Psoas muscle (tissue), 8 donors: ENCODE data around the gene SLC13A5. TPM values are rescaled to one million over a fixed set of nuclear protein-coding genes. Genes with fewer than 3 reads are reported as not detected.

Experiments
- ATAC-seq, 4 donors: fragments of 200-7000 bp; cut with Tn5 transposase; one replicate each; pipeline ENCODE4 v1.9.1; 2020; ENCODE audit warnings: moderate library complexity in 3 of 4, mild to moderate bottlenecking in 2 of 4
- DNase-seq, 2 donors: peaks; one replicate each; pipeline ENCODE4 v3.0.0-alpha.2; 2020
- H3K27ac ChIP-seq: fragments of 200-600 bp; one replicate; pipeline ENCODE4 v1.8.0; 2022
- H3K27me3 ChIP-seq, 3 donors: fragments of 200-600 bp in 1 of 3; one replicate each; pipeline versions ENCODE4 v1.6.1 to v1.8.0; 2013 to 2022; ENCODE audit warnings: low read length in 2 of 3, mild to moderate bottlenecking in 2 of 3, moderate library complexity in 1 of 3; ENCODE audit not compliant: insufficient read depth in 3 of 3
- H3K36me3 ChIP-seq, 2 donors: fragments of 200-600 bp in 1 of 2; one replicate each; pipeline versions ENCODE4 v1.6.1 to v1.8.0; 2013 to 2022; ENCODE audit warnings: low read depth in 1 of 2, mild to moderate bottlenecking in 1 of 2, moderate library complexity in 1 of 2; ENCODE audit not compliant: insufficient read depth in 1 of 2
- H3K4me1 ChIP-seq: fragments of 200-600 bp; one replicate; pipeline ENCODE4 v1.8.0; 2022
- H3K4me3 ChIP-seq: fragments of 200-600 bp; one replicate; pipeline ENCODE4 v1.8.0; 2022; ENCODE audit warnings: mild to moderate bottlenecking
- H3K9me3 ChIP-seq: fragments of 200-600 bp; one replicate; pipeline ENCODE4 v1.8.0; 2022
- WGBS, 3 donors: extraction: QIAGEN DNeasy Blood & Tissue Kit; methylation state at CpG; one replicate each; pipeline versions ENCODE4 v1.1.6 to v1.1.7; 2013; 5-methylcytosine and 5-hydroxymethylcytosine counted together
- intact Hi-C, 2 donors: fragments of 100-400 bp; cut with DNase I; formaldehyde crosslinking; loops; one replicate each; pipeline versions ENCODE4 v1.11.0 to v1.14.2; 2022
- polyA plus RNA-seq, 3 donors: library from polyadenylated mRNA; stranded (reverse); fragments of 200-250 nt; gene quantifications; one replicate each; pipeline ENCODE4 v1.2.3, GENCODE V29; 2013
- total RNA-seq, 4 donors: library from RNA; stranded (reverse); fragmentation: NEBNext Ultra II Directional in 2 of 4; extraction: Animal tissue kit (Norgen Biotek cat#: 25700) in 2 of 4; gene quantifications; one replicate each; pipeline versions ENCODE4 v1.2.1 to v1.2.4, GENCODE V29; 2021 to 2023
- TF ChIP-seq, protein P1 (sequence below): fragments of 200-600 bp; IDR thresholded peaks from one replicate; pipeline ENCODE4 v1.8.0; 2022; ENCODE audit warnings: antibody characterized with exemption
- donor health status: healthy with polysubstance abuse.
- donor health status: DM: no; HTN: no; CAD: no; lungs with moderate emphysema.
- donor health status: Bipolar disorder and iron deficiency.
- donor health status: healthy.
- donor health status: DM: yes; HTN: yes; CAD: no.
- donor health status: DM: no; HTN: no; CAD: no.
- donor health status: DM: no; HTN: no; CAD: no.
- donor health status: DM: yes; HTN: yes; CAD: no.

SLC13A5 gene
- total and polyA plus RNA-seq, 7 donors: 0.01 to 0.17 (median 0.03) TPM; not detected in 4

- Histone ChIP-seq H3K36me3 (no peaks in the 10 kb centered on the region), H3K27me3 (peaks cover 0 to 50% (median 11%) of the 10 kb centered on the region in 3 donors), H3K4me3 (no peak overlapping the region), H3K9me3 (no peaks in the 10 kb centered on the region), H3K4me1 (no peaks in the 10 kb centered on the region), H3K27ac (no peak overlapping the region)
- ATAC-seq: no peak
- 81 to 88% (median 86%) methylated on average over 11 of the region's 11 CpGs for WGBS, 3 donors
- intact Hi-C loops: no loop called here
- DNase-seq: no peak
- TF ChIP-seq, protein P1, sequence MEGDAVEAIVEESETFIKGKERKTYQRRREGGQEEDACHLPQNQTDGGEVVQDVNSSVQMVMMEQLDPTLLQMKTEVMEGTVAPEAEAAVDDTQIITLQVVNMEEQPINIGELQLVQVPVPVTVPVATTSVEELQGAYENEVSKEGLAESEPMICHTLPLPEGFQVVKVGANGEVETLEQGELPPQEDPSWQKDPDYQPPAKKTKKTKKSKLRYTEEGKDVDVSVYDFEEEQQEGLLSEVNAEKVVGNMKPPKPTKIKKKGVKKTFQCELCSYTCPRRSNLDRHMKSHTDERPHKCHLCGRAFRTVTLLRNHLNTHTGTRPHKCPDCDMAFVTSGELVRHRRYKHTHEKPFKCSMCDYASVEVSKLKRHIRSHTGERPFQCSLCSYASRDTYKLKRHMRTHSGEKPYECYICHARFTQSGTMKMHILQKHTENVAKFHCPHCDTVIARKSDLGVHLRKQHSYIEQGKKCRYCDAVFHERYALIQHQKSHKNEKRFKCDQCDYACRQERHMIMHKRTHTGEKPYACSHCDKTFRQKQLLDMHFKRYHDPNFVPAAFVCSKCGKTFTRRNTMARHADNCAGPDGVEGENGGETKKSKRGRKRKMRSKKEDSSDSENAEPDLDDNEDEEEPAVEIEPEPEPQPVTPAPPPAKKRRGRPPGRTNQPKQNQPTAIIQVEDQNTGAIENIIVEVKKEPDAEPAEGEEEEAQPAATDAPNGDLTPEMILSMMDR: no peak
These were observed 2.9 kb downstream of the SLC13A5 start for GRCh38 chr17:6710317-6710716.

DNA sequence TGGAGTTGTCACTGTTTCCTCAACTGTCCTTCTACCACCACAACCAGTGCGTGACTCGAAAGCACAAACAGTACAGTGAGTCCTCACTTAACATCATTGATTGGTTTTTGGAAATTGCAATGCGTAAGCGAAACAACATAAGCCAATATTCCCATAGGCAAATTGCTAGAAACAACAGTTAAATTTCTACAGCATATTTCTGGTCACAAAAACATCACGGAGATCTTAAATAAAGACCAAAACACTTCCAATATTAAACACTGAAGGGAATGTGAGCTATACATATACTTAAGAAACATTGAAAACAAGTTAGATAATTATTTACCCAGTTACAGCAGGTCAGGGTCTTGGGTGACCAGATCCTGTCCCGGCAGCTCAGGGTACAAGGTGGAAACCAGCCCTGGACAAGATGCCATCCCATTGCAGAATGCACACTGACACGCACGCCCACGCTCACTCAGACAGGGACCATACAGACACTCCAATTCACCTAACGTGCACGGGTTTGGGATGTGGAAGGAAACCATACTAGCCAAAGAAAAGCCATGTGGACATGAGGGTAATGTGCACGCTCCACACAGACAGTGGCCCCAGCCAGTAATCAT, 4.7 kb downstream of the SLC13A5 start:
- DNase-seq (no peak), ATAC-seq (no peak)
- TF ChIP-seq, protein P1: no peak
- Histone ChIP-seq H3K27ac (no peak overlapping the region), H3K4me1 (no peaks in the 10 kb centered on the region), H3K9me3 (no peaks in the 10 kb centered on the region), H3K4me3 (no peak overlapping the region), H3K27me3 (peaks cover 0 to 36% (median 9%) of the 10 kb centered on the region in 3 donors), H3K36me3 (no peaks in the 10 kb centered on the region)
- 76 to 92% (median 91%) methylated on average over 12 of the region's 12 CpGs for WGBS, 3 donors
- intact Hi-C loops: no loop called here

- WGBS, 3 donors: 66 to 69% (median 66%) methylated on average over 8 of the region's 8 CpGs
- DNase-seq (no peak), ATAC-seq (no peak)
- Histone ChIP-seq H3K9me3 (no peaks in the 10 kb centered on the region), H3K27me3 (peaks cover 0 to 21% (median 3%) of the 10 kb centered on the region in 3 donors), H3K4me3 (no peak overlapping the region), H3K4me1 (no peaks in the 10 kb centered on the region), H3K36me3 (no peaks in the 10 kb centered on the region), H3K27ac (no peak overlapping the region)
- intact Hi-C loops: no loop called here
- TF ChIP-seq, protein P1: no peak
These were observed 6.2 kb downstream of the SLC13A5 start for GRCh38 chr17:6706996-6707395.

- ATAC-seq (no peak), DNase-seq (no peak)
- H3K9me3 ChIP-seq: no peaks in the 10 kb centered on the region
- TF ChIP-seq, protein P1: no peak
- H3K27ac ChIP-seq: no peak overlapping the region
- H3K36me3 ChIP-seq: no peaks in the 10 kb centered on the region
- no peak overlapping the region for H3K4me3 ChIP-seq
- 75 to 82% (median 75%) methylated on average over 14 of the region's 14 CpGs for WGBS, 3 donors
- H3K4me1 ChIP-seq: no peaks in the 10 kb centered on the region
- intact Hi-C loops: no loop called here
- H3K27me3 ChIP-seq: peaks cover 0 to 16% (median 1%) of the 10 kb centered on the region in 3 donors
These were observed 6.7 kb downstream of the SLC13A5 start for GRCh38 chr17:6706499-6706898.

DNA sequence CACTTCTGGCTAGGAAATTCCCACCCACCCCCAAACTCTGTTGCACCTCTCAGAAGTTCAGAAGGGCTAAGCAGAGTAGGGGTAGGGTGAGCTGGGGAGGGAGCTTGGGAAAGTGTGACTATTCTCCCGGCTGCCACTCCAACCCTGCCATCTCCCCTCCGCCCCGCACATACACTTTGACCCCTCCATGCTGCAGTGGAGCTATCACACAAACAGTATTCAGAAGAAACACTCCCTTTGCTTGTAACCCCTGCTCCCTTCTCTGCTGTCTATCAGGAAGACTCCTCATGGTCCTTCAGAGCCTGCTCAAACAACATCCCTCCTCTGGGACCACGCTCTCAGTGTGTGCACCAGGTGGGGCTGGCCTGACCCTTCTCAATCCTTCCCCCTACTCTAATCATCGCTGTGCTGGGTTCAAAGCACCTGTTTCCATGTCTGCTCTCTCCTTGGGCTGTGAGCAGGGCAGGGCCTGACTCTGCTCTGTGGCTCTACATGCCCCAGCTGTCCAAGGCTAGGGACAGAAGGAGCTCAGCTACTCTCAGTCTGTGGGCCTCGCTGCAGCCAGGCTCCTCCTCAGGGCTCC, 8.6 kb downstream of the SLC13A5 start:
- H3K4me3 ChIP-seq: no peak overlapping the region
- ATAC-seq (no peak), DNase-seq (no peak)
- peaks cover 0 to 7% (median 1%) of the 10 kb centered on the region in 3 donors for H3K27me3 ChIP-seq
- no peaks in the 10 kb centered on the region for H3K36me3 ChIP-seq
- H3K9me3 ChIP-seq: no peaks in the 10 kb centered on the region
- intact Hi-C loops: no loop called here
- WGBS, 3 donors: 72 to 81% (median 78%) methylated on average over 6 of the region's 6 CpGs
- TF ChIP-seq, protein P1: no peak
- no peaks in the 10 kb centered on the region for H3K4me1 ChIP-seq
- no peak overlapping the region for H3K27ac ChIP-seq
